OCI-LY7 (cell line): Measurements from ENCODE around the gene ZNF846.

Experiments used
- EZH2phosphoT487 ChIP-seq: fragments of 200-600 bp; sonication (generic); IDR thresholded peaks from 2 replicates; pipeline ENCODE4 v1.6.1; 2018; ENCODE audit warnings: low read depth, borderline replicate concordance, mild to moderate bottlenecking, mixed run types, antibody characterized with exemption, low read length, moderate library complexity, mixed read lengths
- TF ChIP-seq, protein P1 (sequence below): fragments of 200-600 bp; sonication (generic); conservative IDR thresholded peaks from 2 replicates; pipeline ENCODE4 v1.5.1; 2014; ENCODE audit warnings: mild to moderate bottlenecking, antibody characterized with exemption, low read length, moderate library complexity, mixed read lengths

DNA sequence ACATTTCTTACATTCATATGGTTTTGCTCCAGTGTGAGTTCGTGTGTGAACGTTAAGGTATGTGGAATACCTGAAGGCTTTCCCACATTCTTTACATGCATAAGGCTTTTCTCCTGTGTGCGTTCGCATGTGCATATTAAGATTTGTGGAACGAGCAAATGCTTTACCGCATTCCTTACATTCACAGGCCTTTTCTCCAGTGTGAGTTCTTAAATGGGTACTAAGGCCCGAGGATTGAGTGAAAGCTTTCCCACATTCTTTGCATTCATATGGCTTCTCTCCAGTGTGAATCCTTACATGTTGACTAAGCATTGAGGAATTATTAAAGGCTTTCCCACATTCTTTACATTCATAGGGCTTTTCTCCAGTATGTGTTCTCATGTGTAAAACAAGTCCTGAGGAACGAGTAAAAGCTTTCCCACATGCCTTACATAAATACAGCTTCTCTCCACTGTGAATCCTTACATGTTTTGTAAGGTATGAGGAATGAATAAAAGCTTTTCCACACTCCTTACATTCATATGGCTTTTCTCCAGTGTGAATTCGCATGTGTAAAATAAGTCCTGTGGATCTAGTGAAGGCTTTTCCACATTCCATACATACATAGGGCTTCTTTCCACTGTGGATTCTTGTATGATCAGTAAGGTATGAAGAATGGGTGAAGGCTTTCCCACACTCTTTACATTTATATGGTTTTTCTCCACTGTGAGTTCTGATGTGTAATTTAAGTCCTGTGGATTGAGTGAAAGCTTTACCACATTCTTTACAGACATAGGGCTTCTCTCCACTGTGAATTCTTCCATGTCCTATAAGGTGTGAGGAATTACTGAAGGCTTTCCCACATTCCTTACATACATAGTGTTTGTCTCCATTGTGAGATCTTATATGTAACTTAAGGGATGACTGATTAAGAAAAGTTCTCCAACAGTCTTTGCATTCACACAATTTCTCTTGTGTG, 10.7 kb downstream of the ZNF846 start:
- TF ChIP-seq, protein P1, sequence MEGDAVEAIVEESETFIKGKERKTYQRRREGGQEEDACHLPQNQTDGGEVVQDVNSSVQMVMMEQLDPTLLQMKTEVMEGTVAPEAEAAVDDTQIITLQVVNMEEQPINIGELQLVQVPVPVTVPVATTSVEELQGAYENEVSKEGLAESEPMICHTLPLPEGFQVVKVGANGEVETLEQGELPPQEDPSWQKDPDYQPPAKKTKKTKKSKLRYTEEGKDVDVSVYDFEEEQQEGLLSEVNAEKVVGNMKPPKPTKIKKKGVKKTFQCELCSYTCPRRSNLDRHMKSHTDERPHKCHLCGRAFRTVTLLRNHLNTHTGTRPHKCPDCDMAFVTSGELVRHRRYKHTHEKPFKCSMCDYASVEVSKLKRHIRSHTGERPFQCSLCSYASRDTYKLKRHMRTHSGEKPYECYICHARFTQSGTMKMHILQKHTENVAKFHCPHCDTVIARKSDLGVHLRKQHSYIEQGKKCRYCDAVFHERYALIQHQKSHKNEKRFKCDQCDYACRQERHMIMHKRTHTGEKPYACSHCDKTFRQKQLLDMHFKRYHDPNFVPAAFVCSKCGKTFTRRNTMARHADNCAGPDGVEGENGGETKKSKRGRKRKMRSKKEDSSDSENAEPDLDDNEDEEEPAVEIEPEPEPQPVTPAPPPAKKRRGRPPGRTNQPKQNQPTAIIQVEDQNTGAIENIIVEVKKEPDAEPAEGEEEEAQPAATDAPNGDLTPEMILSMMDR, result no peak
- TF ChIP-seq EZH2phosphoT487, result no peak
